Ovary (tissue), 3 donors: ENCODE results near the gene UNC13B.

Source experiments
- EP300 ChIP-seq: sonication (generic); formaldehyde crosslinking; IDR thresholded peaks from one replicate; pipeline ENCODE4 v1.6.1; 2017; ENCODE audit warnings: antibody characterized with exemption
- TF ChIP-seq, protein P1 (sequence below), 3 donors: fragments of 450-650 bp in 2 of 3; fragments of 200-600 bp in 1 of 3; IDR thresholded peaks; one replicate each; pipeline versions ENCODE4 v1.5.1 to v1.8.0; 2016 to 2022; ENCODE audit warnings: antibody characterized with exemption in 3 of 3, mild to moderate bottlenecking in 1 of 3
- donor health status: DM: no; HTN: no; CAD: no.

DNA sequence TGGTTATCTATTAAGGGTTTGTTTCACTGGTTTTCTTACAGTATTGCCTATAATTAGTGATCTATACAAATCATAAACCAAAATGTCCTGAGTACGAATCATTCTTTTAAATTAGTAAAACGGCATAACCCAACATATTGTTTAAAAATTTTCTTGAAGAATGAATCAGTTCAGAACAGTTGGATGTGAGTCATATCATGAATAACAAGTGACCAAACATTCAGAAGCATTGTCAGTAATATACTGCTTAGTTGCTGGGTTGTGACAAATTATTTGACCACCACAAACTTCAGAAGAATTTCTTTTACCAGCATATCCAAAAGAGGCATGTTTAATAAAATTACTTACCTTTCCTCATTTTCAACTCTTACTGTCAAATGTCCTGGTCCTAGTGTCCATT lies 111.2 kb downstream of the UNC13B start:
- TF ChIP-seq, protein P1, sequence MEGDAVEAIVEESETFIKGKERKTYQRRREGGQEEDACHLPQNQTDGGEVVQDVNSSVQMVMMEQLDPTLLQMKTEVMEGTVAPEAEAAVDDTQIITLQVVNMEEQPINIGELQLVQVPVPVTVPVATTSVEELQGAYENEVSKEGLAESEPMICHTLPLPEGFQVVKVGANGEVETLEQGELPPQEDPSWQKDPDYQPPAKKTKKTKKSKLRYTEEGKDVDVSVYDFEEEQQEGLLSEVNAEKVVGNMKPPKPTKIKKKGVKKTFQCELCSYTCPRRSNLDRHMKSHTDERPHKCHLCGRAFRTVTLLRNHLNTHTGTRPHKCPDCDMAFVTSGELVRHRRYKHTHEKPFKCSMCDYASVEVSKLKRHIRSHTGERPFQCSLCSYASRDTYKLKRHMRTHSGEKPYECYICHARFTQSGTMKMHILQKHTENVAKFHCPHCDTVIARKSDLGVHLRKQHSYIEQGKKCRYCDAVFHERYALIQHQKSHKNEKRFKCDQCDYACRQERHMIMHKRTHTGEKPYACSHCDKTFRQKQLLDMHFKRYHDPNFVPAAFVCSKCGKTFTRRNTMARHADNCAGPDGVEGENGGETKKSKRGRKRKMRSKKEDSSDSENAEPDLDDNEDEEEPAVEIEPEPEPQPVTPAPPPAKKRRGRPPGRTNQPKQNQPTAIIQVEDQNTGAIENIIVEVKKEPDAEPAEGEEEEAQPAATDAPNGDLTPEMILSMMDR (IDR thresholded peaks at IDR 0.05): no peak
- TF ChIP-seq EP300: no peak
